HEK293 (cell line): Measurements from ENCODE around the gene QRSL1.

Source experiments
- CTCF ChIA-PET: fragments of 350-600 bp; formaldehyde crosslinking; extraction: SDS; loops from one replicate; lab custom pipeline; 2021; ENCODE audit warnings: antibody characterized with exemption; lab: Yijun Ruan, JAX
- POLR2A ChIA-PET: fragments of 300-600 bp; formaldehyde crosslinking; extraction: SDS; loops from one replicate; lab custom pipeline; 2020; ENCODE audit warnings: antibody characterized with exemption, inconsistent platforms; lab: Yijun Ruan, JAX
- H3K27ac ChIP-seq: fragments of 200-500 bp; sonication (Bioruptor generic); 2 replicates; pipeline ENCODE4 v1.5.1; 2014; ENCODE audit warnings: low read depth, low read length, control low read depth, inconsistent platforms; ENCODE audit errors: extremely low read depth
- H3K36me3 ChIP-seq, 2 experiments: fragments of 200-500 bp in 1 of 2; sonication (Bioruptor generic) in 1 of 2; 1 replicate in 1 of 2; 2 replicates in 1 of 2; pipeline ENCODE4 v1.5.1; 2014 to 2017; ENCODE audit warnings: inconsistent platforms in 2 of 2, low read length in 2 of 2; ENCODE audit not compliant: control insufficient read depth in 2 of 2, insufficient read depth in 1 of 2
- H3K4me1 ChIP-seq: fragments of 200-500 bp; sonication (Bioruptor generic); 2 replicates; pipeline ENCODE4 v1.5.1; 2014; ENCODE audit warnings: mild to moderate bottlenecking, low read length, inconsistent platforms; ENCODE audit not compliant: control insufficient read depth, insufficient read depth
- H3K4me3 ChIP-seq: 2 replicates; pipeline ENCODE4 v1.5.1; 2011; ENCODE audit warnings: low read depth, mild to moderate bottlenecking, control low read depth, low read length, moderate library complexity
- H3K9me3 ChIP-seq: fragments of 200-500 bp; sonication (Bioruptor generic); 2 replicates; pipeline ENCODE4 v1.5.1; 2014; ENCODE audit warnings: low read depth, low read length, inconsistent platforms; ENCODE audit not compliant: control insufficient read depth, insufficient read depth
- HOXC10 ChIP-seq: sonication (generic); formaldehyde crosslinking; IDR thresholded peaks from 2 replicates; pipeline ENCODE4 v1.8.1; 2023; ENCODE audit warnings: mild to moderate bottlenecking, missing genetic modification reagents
- OSR2 ChIP-seq: fragments of 450-650 bp; formaldehyde crosslinking; IDR thresholded peaks from 2 replicates; pipeline ENCODE4 v1.5.1; 2016; ENCODE audit warnings: missing biosample characterization, missing genetic modification characterization
- ZNF157 ChIP-seq: fragments of 450-650 bp; formaldehyde crosslinking; IDR thresholded peaks from 2 replicates; pipeline ENCODE4 v1.5.1; 2016; ENCODE audit warnings: missing biosample characterization, missing genetic modification characterization
- ZNF16 ChIP-seq: fragments of 450-650 bp; formaldehyde crosslinking; IDR thresholded peaks from 2 replicates; pipeline ENCODE4 v1.5.1; 2016; ENCODE audit warnings: low read depth, missing biosample characterization, missing genetic modification characterization
- ZNF248 ChIP-seq: fragments of 450-650 bp; formaldehyde crosslinking; IDR thresholded peaks from 2 replicates; pipeline ENCODE4 v1.5.1; 2017; ENCODE audit warnings: missing biosample characterization, missing genetic modification characterization
- ZNF292 ChIP-seq: fragments of 450-650 bp; formaldehyde crosslinking; IDR thresholded peaks from 2 replicates; pipeline ENCODE4 v1.5.1; 2016; ENCODE audit warnings: low read depth, missing biosample characterization, missing genetic modification characterization, borderline replicate concordance
- ZNF366 ChIP-seq: fragments of 450-650 bp; formaldehyde crosslinking; conservative IDR thresholded peaks from 2 replicates; pipeline ENCODE4 v1.5.1; 2016; ENCODE audit warnings: missing biosample characterization, missing genetic modification characterization
- ZNF398 ChIP-seq: fragments of 450-650 bp; formaldehyde crosslinking; IDR thresholded peaks from 2 replicates; pipeline ENCODE4 v1.5.1; 2017; ENCODE audit warnings: missing biosample characterization, missing genetic modification characterization
- ZNF510 ChIP-seq: fragments of 450-650 bp; formaldehyde crosslinking; IDR thresholded peaks from 2 replicates; pipeline ENCODE4 v1.5.1; 2018; ENCODE audit warnings: mild to moderate bottlenecking, missing genetic modification characterization, missing biosample characterization; ENCODE audit not compliant: insufficient replicate concordance
- ZNF518A ChIP-seq: fragments of 450-650 bp; formaldehyde crosslinking; conservative IDR thresholded peaks from 2 replicates; pipeline ENCODE4 v1.5.1; 2016; ENCODE audit warnings: low read depth, missing biosample characterization, missing genetic modification characterization
- ZNF555 ChIP-seq: fragments of 450-650 bp; formaldehyde crosslinking; conservative IDR thresholded peaks from 2 replicates; pipeline ENCODE4 v1.5.1; 2017; ENCODE audit warnings: missing biosample characterization, mild to moderate bottlenecking, missing genetic modification characterization, inconsistent platforms
- ZNF571 ChIP-seq: fragments of 450-650 bp; formaldehyde crosslinking; IDR thresholded peaks from 2 replicates; pipeline ENCODE4 v1.5.0; 2017; ENCODE audit warnings: missing biosample characterization, missing genetic modification characterization
- ZNF670 ChIP-seq: fragments of 450-650 bp; formaldehyde crosslinking; IDR thresholded peaks from 2 replicates; pipeline ENCODE4 v1.5.1; 2016; ENCODE audit warnings: missing biosample characterization, missing genetic modification characterization, low read depth
- ZNF830 ChIP-seq: fragments of 450-650 bp; IDR thresholded peaks from 2 replicates; pipeline ENCODE4 v1.5.0; 2018; ENCODE audit warnings: missing biosample characterization, missing genetic modification characterization, low read depth, mild to moderate bottlenecking, moderate library complexity
- ZNF837 ChIP-seq: fragments of 450-650 bp; formaldehyde crosslinking; IDR thresholded peaks from 2 replicates; pipeline ENCODE4 v1.5.1; 2016; ENCODE audit warnings: missing biosample characterization, missing genetic modification characterization
- ZSCAN23 ChIP-seq: fragments of 450-650 bp; formaldehyde crosslinking; IDR thresholded peaks from 2 replicates; pipeline ENCODE4 v1.5.1; 2016; ENCODE audit warnings: missing biosample characterization, missing genetic modification characterization
- TF ChIP-seq, protein P1 (sequence below): fragments of 450-650 bp; formaldehyde crosslinking; IDR thresholded peaks from 2 replicates; pipeline ENCODE4 v1.5.1; 2016; ENCODE audit warnings: missing biosample characterization, missing genetic modification characterization
- TF ChIP-seq, protein P2 (sequence below): fragments of 450-650 bp; formaldehyde crosslinking; IDR thresholded peaks from 2 replicates; pipeline ENCODE4 v1.5.1; 2017; ENCODE audit warnings: missing biosample characterization, missing genetic modification characterization

Gene QRSL1

DNA sequence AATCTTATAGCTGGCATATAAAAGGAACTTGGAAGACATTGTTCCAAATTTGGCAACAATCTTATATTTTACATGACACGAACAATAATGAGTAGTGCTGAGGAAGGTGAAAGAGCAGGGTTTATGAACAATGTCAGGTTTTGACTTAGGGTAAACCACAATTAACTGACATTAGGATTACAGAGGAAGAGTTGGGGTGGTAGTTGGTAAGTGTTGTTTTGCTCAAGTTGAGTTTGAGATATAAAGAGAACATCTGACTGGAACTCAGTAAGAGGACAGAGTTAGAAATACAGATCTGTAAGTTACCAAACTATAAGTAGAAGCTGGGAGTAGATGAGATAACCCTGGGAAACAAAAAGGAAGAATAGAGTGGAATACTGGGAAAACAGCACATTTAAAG is 15.2 kb upstream of the QRSL1 start:
- CTCF ChIA-PET = interaction anchor here (0.6 to 1.3 kb wide), 7 partner anchors 14 to 1114 kb away, joined by 3 to 5 read pairs (median 4); no protein-coding TSS in a partner anchor
- Histone ChIP-seq H3K4me1 (peaks cover 7% of the 10 kb centered on the region; the same call in 1 of the 2 replicates), H3K9me3 (no peaks in the 10 kb centered on the region), H3K36me3 (peaks cover 0 to 3% of the 10 kb centered on the region in 2 experiments; a peak in 1 of 3 replicates), H3K4me3 (no peak overlapping the region), H3K27ac (no peak overlapping the region)
- POLR2A ChIA-PET = no interaction called here
- TF ChIP-seq ZSCAN23 (tag by site-specific recombination) = no peak
- TF ChIP-seq OSR2 (tag by site-specific recombination) = no peak

GRCh38 chr6:106614592-106615257 is 14.7 kb upstream of the QRSL1 start:
- H3K27ac ChIP-seq = no peak overlapping the region
- H3K4me1 ChIP-seq = peaks cover 7% of the 10 kb centered on the region; the same call in 1 of the 2 replicates
- H3K9me3 ChIP-seq = no peaks in the 10 kb centered on the region
- no peak overlapping the region for H3K4me3 ChIP-seq
- no peak for TF ChIP-seq ZNF248 (tag by site-specific recombination)
- no peak for TF ChIP-seq ZNF518A (tag by site-specific recombination)
- no peak for TF ChIP-seq ZNF555 (tag by site-specific recombination)
- no peak for TF ChIP-seq ZNF830 (tag by site-specific recombination)
- no peak for TF ChIP-seq ZNF292 (tag by site-specific recombination)
- ChIA-PET CTCF (interaction anchor here (0.6 to 1.0 kb wide), 7 partner anchors 13 to 1113 kb away, joined by 3 to 5 read pairs (median 4); no protein-coding TSS in a partner anchor), POLR2A (interaction anchor here (0.6 kb wide), 1 partner anchor 10 kb away, joined by 5 read pairs; no protein-coding TSS in a partner anchor)
- H3K36me3 ChIP-seq = peaks cover 0 to 3% of the 10 kb centered on the region in 2 experiments; a peak in 1 of 3 replicates

GRCh38 chr6:106617302-106617701 is 12.1 kb upstream of the QRSL1 start:
- Histone ChIP-seq H3K27ac (no peak overlapping the region), H3K4me1 (peaks cover 7% of the 10 kb centered on the region; the same call in 1 of the 2 replicates), H3K9me3 (no peaks in the 10 kb centered on the region), H3K36me3 (peaks cover 0 to 4% of the 10 kb centered on the region in 2 experiments; a peak in 1 of 3 replicates), H3K4me3 (no peak overlapping the region)
- CTCF ChIA-PET = interaction anchor here (0.6 to 1.9 kb wide), 7 partner anchors 9 to 380 kb away, joined by 3 to 5 read pairs (median 3); no protein-coding TSS in a partner anchor
- POLR2A ChIA-PET = no interaction called here
- TF ChIP-seq, protein P1, sequence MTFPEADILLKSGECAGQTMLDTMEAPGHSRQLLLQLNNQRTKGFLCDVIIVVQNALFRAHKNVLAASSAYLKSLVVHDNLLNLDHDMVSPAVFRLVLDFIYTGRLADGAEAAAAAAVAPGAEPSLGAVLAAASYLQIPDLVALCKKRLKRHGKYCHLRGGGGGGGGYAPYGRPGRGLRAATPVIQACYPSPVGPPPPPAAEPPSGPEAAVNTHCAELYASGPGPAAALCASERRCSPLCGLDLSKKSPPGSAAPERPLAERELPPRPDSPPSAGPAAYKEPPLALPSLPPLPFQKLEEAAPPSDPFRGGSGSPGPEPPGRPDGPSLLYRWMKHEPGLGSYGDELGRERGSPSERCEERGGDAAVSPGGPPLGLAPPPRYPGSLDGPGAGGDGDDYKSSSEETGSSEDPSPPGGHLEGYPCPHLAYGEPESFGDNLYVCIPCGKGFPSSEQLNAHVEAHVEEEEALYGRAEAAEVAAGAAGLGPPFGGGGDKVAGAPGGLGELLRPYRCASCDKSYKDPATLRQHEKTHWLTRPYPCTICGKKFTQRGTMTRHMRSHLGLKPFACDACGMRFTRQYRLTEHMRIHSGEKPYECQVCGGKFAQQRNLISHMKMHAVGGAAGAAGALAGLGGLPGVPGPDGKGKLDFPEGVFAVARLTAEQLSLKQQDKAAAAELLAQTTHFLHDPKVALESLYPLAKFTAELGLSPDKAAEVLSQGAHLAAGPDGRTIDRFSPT (tag by site-specific recombination) = no peak
- TF ChIP-seq ZNF571 (tag by site-specific recombination) = no peak
- TF ChIP-seq ZNF366 (tag by site-specific recombination) = no peak
- TF ChIP-seq ZNF16 (tag by site-specific recombination) = no peak
- no peak for TF ChIP-seq ZNF510 (tag by site-specific recombination)
- no peak for TF ChIP-seq HOXC10 (CRISPR knock-in tag)
- TF ChIP-seq ZNF670 (tag by site-specific recombination) = no peak
- no peak for TF ChIP-seq ZNF398
- no peak for TF ChIP-seq ZNF837 (tag by site-specific recombination)
- no peak for TF ChIP-seq ZNF157 (tag by site-specific recombination)
- TF ChIP-seq, protein P2, sequence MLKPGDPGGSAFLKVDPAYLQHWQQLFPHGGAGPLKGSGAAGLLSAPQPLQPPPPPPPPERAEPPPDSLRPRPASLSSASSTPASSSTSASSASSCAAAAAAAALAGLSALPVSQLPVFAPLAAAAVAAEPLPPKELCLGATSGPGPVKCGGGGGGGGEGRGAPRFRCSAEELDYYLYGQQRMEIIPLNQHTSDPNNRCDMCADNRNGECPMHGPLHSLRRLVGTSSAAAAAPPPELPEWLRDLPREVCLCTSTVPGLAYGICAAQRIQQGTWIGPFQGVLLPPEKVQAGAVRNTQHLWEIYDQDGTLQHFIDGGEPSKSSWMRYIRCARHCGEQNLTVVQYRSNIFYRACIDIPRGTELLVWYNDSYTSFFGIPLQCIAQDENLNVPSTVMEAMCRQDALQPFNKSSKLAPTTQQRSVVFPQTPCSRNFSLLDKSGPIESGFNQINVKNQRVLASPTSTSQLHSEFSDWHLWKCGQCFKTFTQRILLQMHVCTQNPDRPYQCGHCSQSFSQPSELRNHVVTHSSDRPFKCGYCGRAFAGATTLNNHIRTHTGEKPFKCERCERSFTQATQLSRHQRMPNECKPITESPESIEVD (tag by site-specific recombination) = no peak
